GM23248 (cell line): Measurements from ENCODE around the gene RIC3.

ENCODE experiments used
- EZH2 ChIP-seq: fragments of 200-600 bp; sonication (generic); IDR thresholded peaks from 2 replicates; pipeline ENCODE4 v1.6.1; 2018; ENCODE audit warnings: antibody characterized with exemption, mild to moderate bottlenecking; ENCODE audit not compliant: insufficient read depth, poor library complexity, severe bottlenecking
- EZH2phosphoT487 ChIP-seq: fragments of 200-600 bp; sonication (generic); IDR thresholded peaks from 2 replicates; pipeline ENCODE4 v1.6.1; 2018; ENCODE audit warnings: antibody characterized with exemption, moderate library complexity, mild to moderate bottlenecking, low read depth; ENCODE audit not compliant: insufficient read depth

- TF ChIP-seq EZH2phosphoT487 (no peak), EZH2 (no peak)
These were observed 84.9 kb downstream of the RIC3 start for GRCh38 chr11:8083871-8084281.
